HFFc6 (cell line): ENCODE results near the gene RENBP. TPM values are rescaled to one million over a fixed set of nuclear protein-coding genes. Genes with fewer than 3 reads are reported as not detected.

Source experiments
- DNase-seq: peaks from one replicate; pipeline ENCODE4 v3.0.0-alpha.2; 2018
- H3K27ac Mint-ChIP-seq: 2 replicates; pipeline ENCODE4 v1.8.0; 2020; ENCODE audit warnings: mild to moderate bottlenecking, mixed read lengths
- H3K27me3 Mint-ChIP-seq: 2 replicates; pipeline ENCODE4 v1.8.0; 2021; ENCODE audit warnings: mild to moderate bottlenecking, moderate library complexity, mixed read lengths; ENCODE audit not compliant: insufficient read depth
- H3K36me3 Mint-ChIP-seq: 2 replicates; pipeline ENCODE4 v1.8.0; 2021; ENCODE audit warnings: low read depth, mixed read lengths
- H3K4me1 Mint-ChIP-seq: 2 replicates; pipeline ENCODE4 v1.8.0; 2020; ENCODE audit warnings: low read depth, mixed read lengths
- H3K4me3 Mint-ChIP-seq: 2 replicates; pipeline ENCODE4 v1.8.0; 2020; ENCODE audit warnings: mild to moderate bottlenecking, moderate library complexity, mixed read lengths
- H3K9me3 Mint-ChIP-seq: 2 replicates; pipeline ENCODE4 v1.8.0; 2020; ENCODE audit warnings: mild to moderate bottlenecking, mixed read lengths
- total RNA-seq, 6 experiments: library from RNA; stranded (reverse); fragmentation: NEBNext Ultra II Directional; extraction: Animal tissue kit (Norgen Biotek cat#: 25700); gene quantifications; 2 replicates in 1 of 6; 3 replicates in 5 of 6; pipeline ENCODE4 v1.2.3, GENCODE V29; 2021
- TF ChIP-seq, protein P1 (sequence below): fragments of 200-600 bp; sonication (generic); IDR thresholded peaks from 2 replicates; pipeline ENCODE4 v1.5.0; 2021; ENCODE audit warnings: antibody characterized with exemption, mild to moderate bottlenecking

RENBP gene
- total RNA-seq, 6 experiments from 2014 or later: 0.23 to 0.75 (median 0.40) TPM; not detected in 2

DNA sequence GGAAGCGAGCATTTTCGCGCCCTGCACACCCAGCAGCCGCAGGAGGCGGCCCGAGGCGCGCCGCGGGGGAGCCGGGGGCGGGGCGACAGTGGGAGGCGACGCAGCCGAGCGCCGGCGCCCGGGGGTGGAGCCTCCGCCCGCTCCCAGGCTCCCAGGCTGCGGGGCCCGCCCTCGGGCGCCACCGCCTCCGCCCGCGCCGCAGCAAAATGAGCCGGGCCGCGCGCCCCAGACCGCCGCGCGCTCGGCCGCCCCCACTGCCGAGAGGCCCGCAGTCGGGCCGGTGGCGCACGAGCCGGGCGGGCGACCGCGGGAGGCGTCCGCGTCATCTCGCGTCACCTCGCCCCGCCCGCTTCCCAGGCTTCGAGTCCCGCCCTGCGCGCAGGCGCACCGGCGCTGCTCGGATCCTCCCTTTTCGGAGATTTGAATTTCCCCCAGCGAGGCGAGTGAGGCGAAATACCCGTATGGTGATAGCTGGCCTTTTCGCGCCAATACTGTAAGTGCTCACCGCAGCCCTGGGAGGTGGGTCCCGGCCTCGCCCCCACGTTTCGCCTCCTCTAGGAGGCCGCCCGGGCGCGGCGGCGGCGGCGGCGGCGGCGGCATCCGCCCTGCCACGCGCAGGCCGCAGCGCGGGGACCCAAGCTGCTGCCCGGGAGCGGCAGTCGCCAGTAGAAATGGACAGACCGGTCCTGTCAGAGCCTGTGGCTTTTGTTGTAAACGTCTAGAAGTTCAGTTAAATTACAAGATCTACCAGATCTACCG lies 28.1 kb upstream of the RENBP start, which contains the start of gene TMEM187:
TMEM187 (plus strand) TSS at position 387 of the 759 bp plus-strand sequence. CDS start 9,309 bp downstream, outside the sequence.
- Mint-ChIP-seq H3K27me3 (peaks cover 2% of the 10 kb centered on the region), H3K9me3 (no peaks in the 10 kb centered on the region), H3K36me3 (peaks cover 10% of the 10 kb centered on the region), H3K4me1 (peaks cover 23% of the 10 kb centered on the region), H3K27ac (peak within 1 kb of the TSS; percentile 100), H3K4me3 (peak within 1 kb of the TSS; percentile 99)
- TF ChIP-seq, protein P1, sequence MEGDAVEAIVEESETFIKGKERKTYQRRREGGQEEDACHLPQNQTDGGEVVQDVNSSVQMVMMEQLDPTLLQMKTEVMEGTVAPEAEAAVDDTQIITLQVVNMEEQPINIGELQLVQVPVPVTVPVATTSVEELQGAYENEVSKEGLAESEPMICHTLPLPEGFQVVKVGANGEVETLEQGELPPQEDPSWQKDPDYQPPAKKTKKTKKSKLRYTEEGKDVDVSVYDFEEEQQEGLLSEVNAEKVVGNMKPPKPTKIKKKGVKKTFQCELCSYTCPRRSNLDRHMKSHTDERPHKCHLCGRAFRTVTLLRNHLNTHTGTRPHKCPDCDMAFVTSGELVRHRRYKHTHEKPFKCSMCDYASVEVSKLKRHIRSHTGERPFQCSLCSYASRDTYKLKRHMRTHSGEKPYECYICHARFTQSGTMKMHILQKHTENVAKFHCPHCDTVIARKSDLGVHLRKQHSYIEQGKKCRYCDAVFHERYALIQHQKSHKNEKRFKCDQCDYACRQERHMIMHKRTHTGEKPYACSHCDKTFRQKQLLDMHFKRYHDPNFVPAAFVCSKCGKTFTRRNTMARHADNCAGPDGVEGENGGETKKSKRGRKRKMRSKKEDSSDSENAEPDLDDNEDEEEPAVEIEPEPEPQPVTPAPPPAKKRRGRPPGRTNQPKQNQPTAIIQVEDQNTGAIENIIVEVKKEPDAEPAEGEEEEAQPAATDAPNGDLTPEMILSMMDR: no peak
- DNase-seq: peak; percentile 74

DNA sequence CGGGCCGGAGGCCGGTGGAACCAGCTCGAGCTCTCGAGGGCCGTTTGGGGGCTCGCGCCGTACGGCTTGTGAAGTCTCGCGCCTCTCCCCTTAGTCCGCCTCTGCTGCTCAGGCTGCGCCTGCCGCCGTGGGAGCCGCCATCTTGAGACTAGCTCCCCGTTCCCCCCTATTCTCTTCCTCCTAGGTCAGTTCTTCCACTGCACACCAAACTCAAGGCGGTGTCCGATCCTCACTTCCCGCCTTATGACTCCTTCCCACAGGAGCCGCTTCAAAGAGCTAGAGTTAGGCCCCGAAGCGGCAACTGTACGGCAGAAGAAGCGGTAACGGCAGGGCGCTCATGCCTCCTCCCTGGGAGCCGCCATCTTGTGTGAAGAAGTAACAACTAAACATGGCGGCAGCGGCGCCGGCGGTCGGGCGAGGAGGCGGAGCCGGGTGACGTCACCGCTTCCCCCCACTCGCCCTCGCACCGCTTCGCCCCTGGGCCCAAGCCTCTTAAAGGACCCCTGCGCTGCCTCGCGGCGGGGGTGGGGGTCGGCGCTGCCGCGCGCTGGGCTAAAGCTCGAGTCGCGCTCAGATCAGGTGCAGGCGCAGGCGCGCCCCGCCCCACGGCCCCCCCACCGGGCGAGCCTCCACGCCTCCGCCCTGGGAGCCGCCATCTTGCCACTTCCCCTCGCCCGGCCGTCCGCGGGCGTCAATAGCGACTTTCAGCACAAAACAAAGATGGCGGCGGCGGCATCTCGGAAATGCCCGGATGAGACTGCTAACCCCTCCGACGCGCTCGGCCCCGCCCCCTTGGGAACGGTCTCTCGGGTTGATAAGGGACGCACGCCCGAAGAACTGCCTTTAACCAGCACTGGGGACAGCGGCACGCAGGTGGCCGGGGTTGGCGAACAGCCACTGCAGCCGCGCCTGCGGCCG lies 27.3 kb upstream of the RENBP start, which contains the start of gene HCFC1:
HCFC1 (minus strand) TSS at position 369 of the 918 bp plus-strand sequence. CDS start 978 bp downstream, outside the sequence.
- Mint-ChIP-seq H3K4me3 (peak within 1 kb of the TSS; percentile 99), H3K36me3 (peaks cover 13% of the 10 kb centered on the region), H3K27ac (peak within 1 kb of the TSS; percentile 100), H3K27me3 (peaks cover 2% of the 10 kb centered on the region), H3K9me3 (no peaks in the 10 kb centered on the region), H3K4me1 (peaks cover 31% of the 10 kb centered on the region)
- TF ChIP-seq, protein P1: no peak
- peak; percentile 83 for DNase-seq

DNA sequence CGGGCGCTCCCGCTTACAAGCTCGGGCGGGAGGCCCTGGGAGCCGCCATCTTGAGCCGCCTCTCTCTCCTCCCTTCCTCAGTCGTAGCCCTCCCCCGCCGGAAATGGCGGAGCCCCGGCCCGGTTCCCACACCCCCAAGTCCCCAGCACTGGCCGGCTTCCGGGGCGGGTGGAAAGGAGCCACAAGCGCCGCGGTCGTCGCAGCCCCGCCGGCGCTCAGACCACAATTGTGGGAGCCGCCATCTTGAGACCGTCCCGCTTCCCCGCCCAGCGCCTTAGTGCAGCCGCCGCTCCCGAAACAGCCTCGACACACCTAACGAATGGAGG lies 26.6 kb upstream of the RENBP start:
- DNase-seq: peak; percentile 77
- Mint-ChIP-seq H3K27ac (peak overlapping the region; percentile 100), H3K9me3 (no peaks in the 10 kb centered on the region), H3K4me1 (peaks cover 37% of the 10 kb centered on the region), H3K4me3 (peak overlapping the region; percentile 99), H3K36me3 (peaks cover 13% of the 10 kb centered on the region), H3K27me3 (peaks cover 2% of the 10 kb centered on the region)
- TF ChIP-seq, protein P1: no peak

DNA sequence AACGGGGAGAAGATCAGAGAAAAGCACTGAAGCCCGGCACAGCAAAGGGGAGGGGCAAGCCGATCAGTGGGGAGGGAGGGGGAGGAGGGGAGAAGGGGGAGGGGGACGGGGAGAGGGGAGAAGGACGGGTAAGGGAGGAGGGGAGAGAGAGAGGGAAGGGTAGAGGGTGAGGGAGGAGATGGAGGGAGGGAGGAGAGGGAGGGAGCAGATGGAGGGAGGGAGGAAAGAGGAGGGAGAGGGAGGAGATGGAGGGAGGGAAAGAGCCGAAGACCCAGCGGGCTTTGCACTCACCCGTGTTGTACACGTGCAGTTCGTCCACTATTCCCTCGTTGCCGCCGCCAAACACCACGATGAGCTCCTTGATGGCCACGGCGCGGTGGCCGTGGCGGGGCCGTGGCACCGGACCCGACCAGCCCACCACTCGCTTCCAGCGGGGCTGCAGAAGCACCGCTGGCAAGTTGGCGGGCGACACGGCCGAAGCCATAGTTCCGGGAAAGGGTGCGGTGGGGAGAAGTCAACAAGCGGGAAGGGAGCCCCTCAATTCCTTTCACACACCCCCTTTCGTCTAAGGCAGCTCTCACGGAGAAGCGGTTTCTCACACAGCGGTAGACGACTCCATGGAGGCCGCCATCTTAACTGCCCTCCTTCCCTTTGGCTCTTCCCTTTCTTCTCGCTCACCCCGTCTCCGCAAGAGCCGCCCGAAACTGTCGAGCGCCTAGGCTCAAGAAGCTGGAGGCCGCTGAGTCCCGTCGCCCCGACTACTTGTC lies 26.1 kb upstream of the RENBP start:
- H3K4me1 Mint-ChIP-seq: peaks cover 39% of the 10 kb centered on the region

More for the DNA sequence above, 26.1 kb upstream of the RENBP start:
- Mint-ChIP-seq H3K4me3 (peak overlapping the region; percentile 99), H3K27ac (peak overlapping the region; percentile 100), H3K36me3 (peaks cover 13% of the 10 kb centered on the region), H3K27me3 (peaks cover 2% of the 10 kb centered on the region), H3K9me3 (no peaks in the 10 kb centered on the region)
- DNase-seq: peak; percentile 39
- TF ChIP-seq, protein P1: no peak
